Brain microvascular endothelial cell (primary cell): ENCODE results near the gene CASQ1.

Experiments
- DNase-seq: peaks from one replicate; pipeline ENCODE4 v3.0.0-alpha.2; 2020
- H3K27ac ChIP-seq: fragments of 250-450 bp; sonication (Bioruptor Pico); 2 replicates; pipeline ENCODE4 v1.5.1; 2020; ENCODE audit warnings: mild to moderate bottlenecking, moderate library complexity
- H3K27me3 ChIP-seq: fragments of 250-450 bp; sonication (Bioruptor Pico); replicated peaks from 2 replicates; pipeline ENCODE4 v1.5.1; 2020; ENCODE audit warnings: mild to moderate bottlenecking
- H3K36me3 ChIP-seq: fragments of 250-450 bp; sonication (Bioruptor Pico); replicated peaks from 2 replicates; pipeline ENCODE4 v1.5.1; 2020; ENCODE audit warnings: mild to moderate bottlenecking
- H3K4me3 ChIP-seq: 2 replicates; pipeline ENCODE4 v1.5.1; 2011; ENCODE audit warnings: low read depth, mild to moderate bottlenecking, control low read depth, low read length, moderate library complexity
- in situ Hi-C: cut with HindIII; loops from 2 replicates; pipeline ENCODE4 v1.10.0; 2017; ENCODE audit warnings: low sequenced_read_pairs, low pct_ligation_motif_present
- TF ChIP-seq, protein P1 (sequence below): IDR thresholded peaks from 2 replicates; pipeline ENCODE4 v1.5.1; 2011; ENCODE audit warnings: low read depth, mild to moderate bottlenecking, moderate library complexity, low read length, control low read depth, inconsistent platforms; ENCODE audit errors: missing control alignments

CASQ1 gene

DNA sequence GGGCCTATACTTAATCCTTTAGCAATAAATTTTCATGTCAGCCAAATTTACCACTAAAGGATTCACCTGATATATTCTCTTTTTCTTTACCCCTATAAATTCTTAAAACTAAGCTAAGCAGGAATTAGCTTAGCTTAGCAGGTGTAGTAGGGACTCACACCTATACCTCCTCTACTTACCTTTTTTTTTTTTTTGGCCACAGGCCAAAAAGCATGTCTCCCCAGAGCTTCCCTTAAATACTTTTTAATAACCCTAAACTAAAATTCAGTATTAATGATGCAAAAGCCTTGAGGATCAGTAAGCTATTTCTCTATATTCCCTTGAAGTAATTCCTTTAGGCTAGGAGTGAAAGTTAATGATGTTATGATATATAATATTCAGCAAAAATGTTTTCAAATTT is 38.1 kb downstream of the CASQ1 start:
- no peak overlapping the region for H3K4me3 ChIP-seq
- TF ChIP-seq, protein P1, sequence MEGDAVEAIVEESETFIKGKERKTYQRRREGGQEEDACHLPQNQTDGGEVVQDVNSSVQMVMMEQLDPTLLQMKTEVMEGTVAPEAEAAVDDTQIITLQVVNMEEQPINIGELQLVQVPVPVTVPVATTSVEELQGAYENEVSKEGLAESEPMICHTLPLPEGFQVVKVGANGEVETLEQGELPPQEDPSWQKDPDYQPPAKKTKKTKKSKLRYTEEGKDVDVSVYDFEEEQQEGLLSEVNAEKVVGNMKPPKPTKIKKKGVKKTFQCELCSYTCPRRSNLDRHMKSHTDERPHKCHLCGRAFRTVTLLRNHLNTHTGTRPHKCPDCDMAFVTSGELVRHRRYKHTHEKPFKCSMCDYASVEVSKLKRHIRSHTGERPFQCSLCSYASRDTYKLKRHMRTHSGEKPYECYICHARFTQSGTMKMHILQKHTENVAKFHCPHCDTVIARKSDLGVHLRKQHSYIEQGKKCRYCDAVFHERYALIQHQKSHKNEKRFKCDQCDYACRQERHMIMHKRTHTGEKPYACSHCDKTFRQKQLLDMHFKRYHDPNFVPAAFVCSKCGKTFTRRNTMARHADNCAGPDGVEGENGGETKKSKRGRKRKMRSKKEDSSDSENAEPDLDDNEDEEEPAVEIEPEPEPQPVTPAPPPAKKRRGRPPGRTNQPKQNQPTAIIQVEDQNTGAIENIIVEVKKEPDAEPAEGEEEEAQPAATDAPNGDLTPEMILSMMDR, result no peak
- no peaks in the 10 kb centered on the region for H3K27me3 ChIP-seq
- peaks cover 67% of the 10 kb centered on the region for H3K36me3 ChIP-seq
- no peak overlapping the region for H3K27ac ChIP-seq
- DNase-seq, result no peak
- in situ Hi-C loops, result no loop called here

DNA sequence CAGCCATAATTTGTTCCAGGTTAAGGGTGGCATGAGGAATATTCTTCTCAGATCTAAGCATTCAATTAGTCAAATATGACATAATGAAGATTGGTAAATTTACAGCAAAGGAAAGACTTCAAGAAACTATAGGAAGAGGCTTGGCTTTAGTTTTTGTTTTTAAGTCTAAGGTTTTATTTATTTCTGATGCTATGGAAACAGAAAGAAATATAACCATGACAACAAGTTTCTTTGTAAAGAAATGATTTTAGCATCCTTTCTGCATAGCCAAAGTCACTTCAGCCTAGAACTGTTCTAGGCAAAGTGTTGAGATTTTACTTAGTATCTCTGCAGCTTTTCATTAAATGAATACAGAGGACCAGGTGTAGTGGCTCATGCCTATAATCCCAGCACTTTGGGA is 42.5 kb downstream of the CASQ1 start:
- in situ Hi-C loops, result no loop called here
- peaks cover 52% of the 10 kb centered on the region for H3K36me3 ChIP-seq
- no peak overlapping the region for H3K27ac ChIP-seq
- no peaks in the 10 kb centered on the region for H3K27me3 ChIP-seq
- DNase-seq, result no peak
- TF ChIP-seq, protein P1, result no peak
- H3K4me3 ChIP-seq, result no peak overlapping the region

DNA sequence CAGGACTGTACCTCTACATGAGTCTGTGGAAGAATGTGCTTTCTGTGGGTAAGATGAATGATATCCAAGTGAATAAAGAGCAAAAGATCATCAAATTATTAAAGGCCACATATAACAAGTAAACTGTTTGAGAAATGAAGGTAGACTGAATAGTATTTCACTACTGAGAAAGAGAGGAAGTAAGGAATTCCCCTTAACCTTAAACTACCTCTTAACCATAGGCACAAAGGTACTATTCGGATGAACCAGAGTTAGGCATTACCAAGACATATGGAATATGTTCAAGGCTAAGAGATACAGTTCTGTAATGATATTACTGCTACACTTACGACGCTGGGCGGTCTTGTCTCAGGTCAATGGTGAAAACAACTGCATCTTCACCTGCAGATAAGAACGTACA is 46.4 kb downstream of the CASQ1 start:
- in situ Hi-C loops, result no loop called here
- DNase-seq, result no peak
- TF ChIP-seq, protein P1, result no peak
- H3K27me3 ChIP-seq, result no peaks in the 10 kb centered on the region
- H3K27ac ChIP-seq, result no peak overlapping the region
- peaks cover 46% of the 10 kb centered on the region for H3K36me3 ChIP-seq
- H3K4me3 ChIP-seq, result no peak overlapping the region

DNA sequence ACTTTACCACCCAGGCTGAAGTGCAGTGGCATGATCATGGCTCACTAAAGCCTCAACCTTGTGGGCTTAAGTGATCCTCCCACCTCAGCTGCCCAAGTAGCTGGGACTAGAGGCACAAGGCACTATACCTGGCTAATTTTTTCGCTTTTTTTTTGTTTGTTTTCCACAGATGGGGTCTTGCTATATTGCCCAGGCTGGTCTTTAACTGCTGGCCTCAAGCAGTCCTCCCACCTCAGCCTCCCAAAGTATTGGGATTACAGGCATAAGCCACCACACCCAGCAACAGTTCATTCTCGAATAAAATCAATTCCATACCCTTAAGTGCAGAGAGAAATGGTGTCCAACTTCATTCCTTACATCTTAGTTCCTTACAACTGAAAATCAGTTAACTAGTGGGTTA is 47.2 kb downstream of the CASQ1 start:
- Histone ChIP-seq H3K4me3 (no peak overlapping the region), H3K27ac (no peak overlapping the region), H3K27me3 (no peaks in the 10 kb centered on the region), H3K36me3 (peaks cover 46% of the 10 kb centered on the region)
- TF ChIP-seq, protein P1, result no peak
- in situ Hi-C loops, result no loop called here
- DNase-seq, result no peak

DNA sequence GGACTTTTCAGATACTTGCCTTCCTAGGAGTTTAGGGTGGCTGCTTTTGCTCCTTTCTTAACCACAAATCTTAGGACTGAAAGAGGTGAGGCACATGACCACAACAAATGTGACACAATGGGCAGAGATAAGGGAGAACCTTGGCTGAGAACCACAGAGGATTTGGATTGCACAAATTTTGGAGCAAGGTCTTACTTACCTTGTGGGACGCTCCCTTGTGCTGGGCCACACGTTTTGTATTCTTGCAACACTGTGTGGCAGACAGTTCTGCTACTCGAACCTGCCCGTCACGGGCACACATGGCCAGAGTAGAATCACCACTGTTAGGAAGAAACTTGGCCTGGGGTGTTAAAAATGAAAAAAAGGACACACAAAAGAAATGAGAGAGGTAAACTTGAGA is 48.0 kb downstream of the CASQ1 start:
- H3K4me3 ChIP-seq, result no peak overlapping the region
- in situ Hi-C loops, result no loop called here
- no peak overlapping the region for H3K27ac ChIP-seq
- peaks cover 48% of the 10 kb centered on the region for H3K36me3 ChIP-seq
- DNase-seq, result no peak
- TF ChIP-seq, protein P1, result no peak
- no peaks in the 10 kb centered on the region for H3K27me3 ChIP-seq

DNA sequence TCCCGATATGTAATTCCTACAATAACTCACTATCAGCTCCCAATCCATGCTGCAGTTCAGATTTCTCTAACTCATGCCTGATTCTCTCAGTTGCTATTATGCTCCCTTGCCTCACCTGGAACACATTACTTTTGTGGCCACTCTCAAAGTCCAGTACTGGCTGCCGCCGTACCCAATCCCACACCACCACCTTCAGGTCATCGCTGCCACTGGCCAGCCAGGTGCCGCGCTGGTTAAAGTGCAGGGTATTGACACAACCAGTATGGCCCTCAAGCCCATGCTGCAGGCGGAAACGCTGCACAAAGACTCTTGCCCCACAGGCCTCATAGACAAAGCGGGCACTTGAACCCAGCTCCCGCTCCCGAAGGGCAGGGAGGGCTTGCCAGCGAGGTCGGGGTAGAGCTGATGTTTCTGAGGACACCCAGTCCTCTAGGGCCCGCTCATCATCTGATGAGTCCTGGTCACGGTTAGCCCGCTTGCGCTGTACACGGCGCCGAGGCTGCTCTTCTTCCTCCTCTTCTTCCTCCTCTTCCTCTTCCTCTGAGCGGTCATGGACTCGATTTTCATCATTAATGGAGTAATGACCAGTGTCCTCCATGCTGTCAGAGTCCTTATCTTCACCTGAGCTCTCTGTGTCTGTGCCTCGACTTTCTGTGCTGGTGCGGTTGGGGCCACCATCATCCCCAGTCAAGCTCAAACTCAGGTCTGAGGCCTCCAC is 49.4 kb downstream of the CASQ1 start:
- H3K36me3 ChIP-seq, result peaks cover 46% of the 10 kb centered on the region
- no peaks in the 10 kb centered on the region for H3K27me3 ChIP-seq
- H3K4me3 ChIP-seq, result no peak overlapping the region
- in situ Hi-C loops, result no loop called here
- H3K27ac ChIP-seq, result no peak overlapping the region
- DNase-seq, result no peak
- TF ChIP-seq, protein P1, result no peak
